ENCODE results near the gene NKAPD1. TPM values are rescaled to one million over a fixed set of nuclear protein-coding genes. Genes with fewer than 3 reads are reported as not detected.
"Not testable (repeated sequence)": the region's sequence is repeated elsewhere in the genome, so short reads cannot be mapped to it uniquely, and the experiment has no call there.

Gene NKAPD1
- polyA plus RNA-seq, 1 experiment: 23.2 TPM

DNA sequence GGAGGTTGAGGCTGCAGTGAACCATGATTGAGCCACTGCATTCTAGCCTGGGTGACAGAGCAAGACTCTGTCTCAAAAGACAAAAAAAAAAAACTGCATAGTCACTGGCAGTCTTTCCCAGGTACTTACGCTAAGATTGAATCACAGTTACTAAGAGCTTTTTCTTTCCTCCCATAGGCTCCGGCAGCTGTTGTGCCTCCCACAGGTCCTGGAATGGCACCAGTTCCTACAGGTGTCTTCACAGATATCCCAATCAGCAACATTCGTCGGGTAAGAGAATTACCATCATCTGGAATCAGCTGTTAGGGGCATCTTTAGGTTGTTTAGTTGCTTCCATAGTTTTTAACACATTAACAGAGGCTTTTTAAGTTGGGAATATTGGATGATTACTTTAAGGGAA lies 29.1 kb upstream of the NKAPD1 start:
- POLR2A ChIA-PET: interaction anchor here (0.6 kb wide), 1 partner anchor 19 kb away, joined by 3 read pairs; no protein-coding TSS in a partner anchor
- H3K4me3 ChIP-seq (ENCODE audit: low read depth, low read length): no peak overlapping the region
- H3K27me3 ChIP-seq (ENCODE audit: control insufficient read depth, insufficient read depth, low read length): no peaks in the 10 kb centered on the region
- no peak overlapping the region for H3K27ac ChIP-seq (ENCODE audit: low read depth, low read length)
- no peak for DNase-seq (ENCODE audit: low read depth, low spot score)
- CTCF ChIA-PET: no interaction called here
- no peak for TF ChIP-seq CTCF (IDR thresholded peaks at IDR 0.05; ENCODE audit: low read depth, low read length)
- H3K9me3 ChIP-seq (ENCODE audit: control insufficient read depth, insufficient read depth, low read length): no peaks in the 10 kb centered on the region

GRCh38 chr11:112046647-112047046 lies 27.5 kb upstream of the NKAPD1 start:
- H3K27me3 ChIP-seq (ENCODE audit: control insufficient read depth, insufficient read depth, low read length); H3K4me3 ChIP-seq (ENCODE audit: low read depth, low read length); DNase-seq (ENCODE audit: low read depth, low spot score); H3K9me3 ChIP-seq (ENCODE audit: control insufficient read depth, insufficient read depth, low read length); CTCF ChIA-PET; H3K27ac ChIP-seq (ENCODE audit: low read depth, low read length); POLR2A ChIA-PET: not testable (repeated sequence)

DNA sequence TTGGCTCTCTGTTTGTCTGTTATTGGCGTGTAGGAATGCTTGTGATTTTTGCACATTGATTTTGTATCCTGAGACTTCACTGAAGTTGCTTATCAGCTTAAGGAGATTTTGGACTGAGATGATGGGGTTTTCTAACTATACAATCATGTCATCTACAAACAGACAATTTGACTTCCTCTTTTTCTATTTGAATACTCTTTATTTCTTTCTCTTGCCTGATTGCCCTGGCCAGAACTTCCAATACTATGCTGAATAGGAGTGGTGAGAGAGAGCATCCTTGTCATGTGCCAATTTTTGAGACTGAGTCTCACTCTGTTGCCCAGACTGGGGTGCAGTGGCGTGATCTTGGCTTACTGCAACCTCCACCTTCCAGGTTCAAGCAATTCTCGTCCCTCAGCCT lies 25.8 kb upstream of the NKAPD1 start:
- not testable (repeated sequence) for H3K9me3 ChIP-seq (ENCODE audit: control insufficient read depth, insufficient read depth, low read length); H3K4me3 ChIP-seq (ENCODE audit: low read depth, low read length); H3K27ac ChIP-seq (ENCODE audit: low read depth, low read length); H3K27me3 ChIP-seq (ENCODE audit: control insufficient read depth, insufficient read depth, low read length); DNase-seq (ENCODE audit: low read depth, low spot score)
- ChIA-PET CTCF (interaction anchor here (0.6 to 0.7 kb wide), 2 partner anchors 210 to 492 kb away, joined by 5 read pairs; no protein-coding TSS in a partner anchor), POLR2A (interaction anchor here (0.6 to 1.0 kb wide), 4 partner anchors 14 to 31 kb away, joined by 4 to 7 read pairs (median 6); no protein-coding TSS in a partner anchor)

GRCh38 chr11:112049777-112050176 lies 24.3 kb upstream of the NKAPD1 start:
- no peaks in the 10 kb centered on the region for H3K9me3 ChIP-seq (ENCODE audit: control insufficient read depth, insufficient read depth, low read length)

DNA sequence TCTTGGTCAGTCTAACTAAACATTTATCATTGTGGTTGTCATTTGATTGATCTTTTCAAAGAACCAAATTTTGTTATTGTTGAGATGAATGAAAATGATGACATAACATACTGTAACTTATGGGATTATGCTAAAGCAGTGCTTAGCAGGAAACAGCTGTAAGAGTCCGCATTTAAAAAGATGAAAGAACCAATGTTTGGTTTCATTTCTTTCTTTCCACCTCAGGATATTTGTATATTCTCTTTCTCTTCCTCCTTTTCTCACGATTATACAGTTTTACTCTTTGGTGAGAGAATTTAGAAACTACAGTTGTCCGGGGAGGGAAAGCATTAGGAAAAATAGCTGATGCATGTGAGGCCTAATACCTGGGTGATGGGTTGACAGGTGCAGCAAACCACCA lies 23.4 kb upstream of the NKAPD1 start:
- Histone ChIP-seq H3K9me3 (ENCODE audit: control insufficient read depth, insufficient read depth, low read length) (no peaks in the 10 kb centered on the region), H3K27me3 (ENCODE audit: control insufficient read depth, insufficient read depth, low read length) (no peaks in the 10 kb centered on the region), H3K27ac (ENCODE audit: low read depth, low read length) (no peak overlapping the region), H3K4me3 (ENCODE audit: low read depth, low read length) (no peak overlapping the region)
- POLR2A ChIA-PET: no interaction called here
- CTCF ChIA-PET: no interaction called here
- DNase-seq (ENCODE audit: low read depth, low spot score): no peak
- no peak for TF ChIP-seq CTCF (IDR thresholded peaks at IDR 0.05; ENCODE audit: low read depth, low read length)

More at GRCh38 chr11:112049777-112050176, 24.3 kb upstream of the NKAPD1 start:
- CTCF ChIA-PET: no interaction called here
- no peak overlapping the region for H3K4me3 ChIP-seq (ENCODE audit: low read depth, low read length)
- no peak for DNase-seq (ENCODE audit: low read depth, low spot score)
- H3K27me3 ChIP-seq (ENCODE audit: control insufficient read depth, insufficient read depth, low read length): no peaks in the 10 kb centered on the region
- POLR2A ChIA-PET: no interaction called here
- no peak overlapping the region for H3K27ac ChIP-seq (ENCODE audit: low read depth, low read length)
- TF ChIP-seq CTCF (IDR thresholded peaks at IDR 0.05; ENCODE audit: low read depth, low read length): no peak

DNA sequence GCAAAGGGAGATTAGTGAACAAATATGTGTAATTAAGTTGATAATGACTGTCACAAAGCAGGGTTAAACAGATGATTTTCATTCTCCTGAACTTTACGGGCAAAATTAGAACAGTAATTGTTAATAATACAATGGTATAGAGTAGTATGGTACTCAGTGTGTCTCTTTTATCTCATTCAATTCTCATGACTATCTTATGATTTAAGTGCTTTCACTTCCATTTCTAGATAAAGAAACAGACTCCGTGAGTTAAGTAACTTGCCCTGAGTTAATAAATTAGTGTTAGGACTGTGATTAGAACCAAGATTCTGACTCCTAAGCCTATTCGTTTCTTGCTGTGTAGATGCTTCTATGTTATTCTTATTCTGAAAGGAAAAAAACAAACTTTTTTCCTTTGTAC lies 22.3 kb upstream of the NKAPD1 start:
- TF ChIP-seq CTCF (IDR thresholded peaks at IDR 0.05; ENCODE audit: low read depth, low read length): no peak
- CTCF ChIA-PET: interaction anchor here (1.0 kb wide), 1 partner anchor 229 kb away, joined by 4 read pairs; no protein-coding TSS in a partner anchor
- no peaks in the 10 kb centered on the region for H3K27me3 ChIP-seq (ENCODE audit: control insufficient read depth, insufficient read depth, low read length)
- no peak for DNase-seq (ENCODE audit: low read depth, low spot score)
- H3K27ac ChIP-seq (ENCODE audit: low read depth, low read length): no peak overlapping the region
- POLR2A ChIA-PET: interaction anchor here (0.6 kb wide), 1 partner anchor 21 kb away, joined by 5 read pairs; no protein-coding TSS in a partner anchor
- no peak overlapping the region for H3K4me3 ChIP-seq (ENCODE audit: low read depth, low read length)
- no peaks in the 10 kb centered on the region for H3K9me3 ChIP-seq (ENCODE audit: control insufficient read depth, insufficient read depth, low read length)

Measured in AG04450 (cell line).